Mucosa of descending colon (tissue), 3 donors: ENCODE measurements around the gene LARGE1. TPM values are rescaled to one million over a fixed set of nuclear protein-coding genes. Genes with fewer than 3 reads are reported as not detected.

Experiments used
- ATAC-seq: fragments of 200-7000 bp; cut with Tn5 transposase; one replicate; pipeline ENCODE4 v1.9.1; 2020; ENCODE audit warnings: mild to moderate bottlenecking, moderate library complexity
- DNase-seq, 3 donors: peaks; one replicate each; pipeline ENCODE4 v3.0.0-alpha.2; 2020
- H3K36me3 ChIP-seq: fragments of 200-600 bp; one replicate; pipeline ENCODE4 v1.8.0; 2021; ENCODE audit warnings: low read depth, mild to moderate bottlenecking
- H3K4me1 ChIP-seq: fragments of 200-600 bp; one replicate; pipeline ENCODE4 v1.8.0; 2021; ENCODE audit warnings: low read depth, mild to moderate bottlenecking
- H3K4me3 ChIP-seq: fragments of 200-600 bp; one replicate; pipeline ENCODE4 v1.8.0; 2021; ENCODE audit warnings: mild to moderate bottlenecking
- H3K9me3 ChIP-seq: fragments of 200-600 bp; one replicate; pipeline ENCODE4 v1.8.0; 2021; ENCODE audit warnings: mild to moderate bottlenecking
- intact Hi-C, 2 donors: fragments of 100-400 bp; cut with DNase I in 1 of 2; cut with micrococcal nuclease in 1 of 2; formaldehyde crosslinking; loops; one replicate each; pipeline versions ENCODE4 v1.11.0 to v1.11.1; 2022; cut with DNase I, micrococcal nuclease
- total RNA-seq, 3 donors: library from RNA; stranded (reverse); fragmentation: NEBNext Ultra II Directional in 2 of 3; extraction: Animal tissue kit (Norgen Biotek cat#: 25700) in 2 of 3; gene quantifications; one replicate each; pipeline versions ENCODE4 v1.2.1 to v1.2.4, GENCODE V29; 2021 to 2023
- TF ChIP-seq, protein P1 (sequence below): fragments of 200-600 bp; IDR thresholded peaks from one replicate; pipeline ENCODE4 v1.8.0; 2022; ENCODE audit warnings: antibody characterized with exemption, mild to moderate bottlenecking
- donor health status: DM: no; HTN: no; CAD: no; lungs with moderate emphysema.
- donor health status: DM: no; HTN: no; CAD: no.
- donor health status: DM: no; HTN: yes; CAD: no.

The LARGE1 gene
- total RNA-seq, 3 donors from 2014 or later = 29.3 to 93.8 (median 67.7) TPM

GRCh38 chr22:33842006-33842354, 78.3 kb downstream of the LARGE1 start:
- TF ChIP-seq, protein P1, sequence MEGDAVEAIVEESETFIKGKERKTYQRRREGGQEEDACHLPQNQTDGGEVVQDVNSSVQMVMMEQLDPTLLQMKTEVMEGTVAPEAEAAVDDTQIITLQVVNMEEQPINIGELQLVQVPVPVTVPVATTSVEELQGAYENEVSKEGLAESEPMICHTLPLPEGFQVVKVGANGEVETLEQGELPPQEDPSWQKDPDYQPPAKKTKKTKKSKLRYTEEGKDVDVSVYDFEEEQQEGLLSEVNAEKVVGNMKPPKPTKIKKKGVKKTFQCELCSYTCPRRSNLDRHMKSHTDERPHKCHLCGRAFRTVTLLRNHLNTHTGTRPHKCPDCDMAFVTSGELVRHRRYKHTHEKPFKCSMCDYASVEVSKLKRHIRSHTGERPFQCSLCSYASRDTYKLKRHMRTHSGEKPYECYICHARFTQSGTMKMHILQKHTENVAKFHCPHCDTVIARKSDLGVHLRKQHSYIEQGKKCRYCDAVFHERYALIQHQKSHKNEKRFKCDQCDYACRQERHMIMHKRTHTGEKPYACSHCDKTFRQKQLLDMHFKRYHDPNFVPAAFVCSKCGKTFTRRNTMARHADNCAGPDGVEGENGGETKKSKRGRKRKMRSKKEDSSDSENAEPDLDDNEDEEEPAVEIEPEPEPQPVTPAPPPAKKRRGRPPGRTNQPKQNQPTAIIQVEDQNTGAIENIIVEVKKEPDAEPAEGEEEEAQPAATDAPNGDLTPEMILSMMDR = no peak
- H3K9me3 ChIP-seq = no peaks in the 10 kb centered on the region
- H3K36me3 ChIP-seq = no peaks in the 10 kb centered on the region
- ATAC-seq (no peak), DNase-seq (no peak)
- H3K4me1 ChIP-seq = peaks cover 2% of the 10 kb centered on the region
- H3K4me3 ChIP-seq = no peak overlapping the region
- intact Hi-C loops = no loop called here

GRCh38 chr22:33841281-33842005, 78.8 kb downstream of the LARGE1 start:
- Histone ChIP-seq H3K9me3 (no peaks in the 10 kb centered on the region), H3K4me1 (peaks cover 6% of the 10 kb centered on the region), H3K4me3 (no peak overlapping the region), H3K36me3 (no peaks in the 10 kb centered on the region)
- intact Hi-C loops = no loop called here
- ATAC-seq (no peak), DNase-seq (no peak)
- TF ChIP-seq, protein P1 = no peak

DNA sequence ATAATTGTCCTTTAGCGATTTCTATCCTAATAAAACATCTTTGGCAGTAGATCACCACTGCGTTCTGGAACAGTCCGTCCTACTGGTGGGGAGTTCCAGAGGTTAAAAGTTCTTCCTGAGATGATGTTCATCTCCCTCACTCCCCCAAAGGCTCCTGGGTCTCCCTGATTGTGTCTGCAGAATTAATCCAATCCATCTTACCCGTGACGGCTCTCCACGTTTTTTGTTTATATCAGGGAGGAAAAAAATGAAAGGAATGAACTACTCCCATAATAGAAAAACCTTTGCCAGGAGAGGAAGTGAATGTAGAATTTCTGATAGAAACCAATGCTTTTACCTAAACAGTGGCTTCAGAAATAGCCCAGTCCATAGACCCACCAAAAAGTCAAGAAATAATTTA, 81.6 kb downstream of the LARGE1 start:
- TF ChIP-seq, protein P1 = no peak
- intact Hi-C loops = no loop called here
- H3K9me3 ChIP-seq = no peaks in the 10 kb centered on the region
- no peak for DNase-seq
- ATAC-seq = no peak
- no peak overlapping the region for H3K4me3 ChIP-seq
- peaks cover 31% of the 10 kb centered on the region for H3K4me1 ChIP-seq
- H3K36me3 ChIP-seq = no peaks in the 10 kb centered on the region

DNA sequence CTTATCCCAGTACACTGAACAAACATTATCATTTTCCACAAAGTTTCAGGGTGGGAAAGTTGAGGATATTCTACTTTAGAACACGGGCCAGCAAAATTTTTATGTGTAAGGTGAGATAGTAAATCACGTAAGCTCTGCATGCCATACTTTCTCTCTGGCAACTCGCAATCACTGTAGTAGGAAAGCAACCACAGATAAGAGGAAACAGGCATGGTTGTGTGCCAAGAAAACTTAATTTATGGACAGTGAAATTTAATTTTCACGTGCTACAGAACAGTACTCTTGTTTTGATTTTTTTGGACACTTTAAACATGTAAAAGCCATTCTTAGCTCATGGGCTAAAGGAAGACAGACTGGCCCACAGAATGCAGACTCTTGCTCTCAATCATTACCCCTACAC, 82.5 kb downstream of the LARGE1 start:
- TF ChIP-seq, protein P1 = no peak
- H3K4me3 ChIP-seq = no peak overlapping the region
- no peaks in the 10 kb centered on the region for H3K36me3 ChIP-seq
- H3K9me3 ChIP-seq = no peaks in the 10 kb centered on the region
- ATAC-seq (no peak), DNase-seq (no peak)
- intact Hi-C loops = no loop called here
- peaks cover 31% of the 10 kb centered on the region for H3K4me1 ChIP-seq

DNA sequence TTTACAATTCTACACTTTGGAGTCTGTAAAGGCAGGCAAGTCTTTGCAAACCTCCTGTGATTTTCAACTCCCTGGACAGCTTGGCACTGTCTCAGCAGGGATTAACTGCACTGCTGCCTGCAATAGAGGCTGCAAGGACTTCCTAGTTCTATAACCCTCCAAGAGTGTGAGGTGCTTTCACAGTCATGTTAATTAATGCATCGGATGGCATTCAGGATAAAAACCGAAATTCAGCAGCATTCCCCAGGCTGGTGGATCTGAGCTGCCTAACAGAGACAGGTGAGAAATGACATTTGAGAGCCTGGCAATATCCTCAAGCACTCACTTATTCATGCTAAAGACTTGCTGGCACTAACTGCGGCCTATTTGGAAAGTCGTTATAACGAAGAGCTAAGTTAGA, 85.0 kb downstream of the LARGE1 start:
- ATAC-seq = peak; percentile 72
- H3K9me3 ChIP-seq = no peaks in the 10 kb centered on the region
- H3K4me3 ChIP-seq = no peak overlapping the region
- TF ChIP-seq, protein P1 = no peak
- DNase-seq = peak in 1 of 3 donors; percentile 54
- H3K36me3 ChIP-seq = no peaks in the 10 kb centered on the region
- peaks cover 31% of the 10 kb centered on the region for H3K4me1 ChIP-seq
- intact Hi-C loops = no loop called here
